ENCODE results near the gene CTXND1.
A peak's percentile ranks its signal among the peaks of the same experiment; 100 is the strongest.

CTXND1 gene

DNA sequence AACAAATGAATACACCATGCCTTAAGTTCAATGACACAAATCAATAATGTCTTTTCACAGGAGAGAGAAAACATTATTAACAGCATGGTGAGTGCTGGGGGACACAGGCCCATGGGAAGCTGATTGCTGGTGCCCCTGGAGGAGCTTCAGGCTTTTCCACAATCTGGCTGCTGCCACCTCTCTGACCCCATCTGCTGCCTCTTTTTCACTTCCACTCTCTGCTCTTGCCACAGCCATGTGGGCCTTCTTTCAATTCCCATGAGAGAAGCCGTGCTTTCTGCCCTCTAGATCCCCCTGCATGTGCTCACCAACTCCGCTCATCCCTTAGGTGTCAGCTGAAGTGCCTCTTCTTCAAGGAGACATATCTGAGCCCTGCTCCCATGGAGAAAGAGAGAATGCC lies 21.0 kb upstream of the CTXND1 start:
- H3K27me3 ChIP-seq (ENCODE audit: low read depth), result peaks cover 6% of the 10 kb centered on the region; the same call in 1 of the 2 replicates
- in situ Hi-C loops (cut with MboI; ENCODE audit: low sequenced_read_pairs), result no loop called here
- H3K4me1 ChIP-seq, result no peaks in the 10 kb centered on the region
- H3K36me3 ChIP-seq (replicated peaks), result no peaks in the 10 kb centered on the region
- DNase-seq (ENCODE audit: low spot score in 2 of 2), result no peak
- H3K4me3 ChIP-seq, result no peak overlapping the region
- no peaks in the 10 kb centered on the region for H3K9me3 ChIP-seq

DNA sequence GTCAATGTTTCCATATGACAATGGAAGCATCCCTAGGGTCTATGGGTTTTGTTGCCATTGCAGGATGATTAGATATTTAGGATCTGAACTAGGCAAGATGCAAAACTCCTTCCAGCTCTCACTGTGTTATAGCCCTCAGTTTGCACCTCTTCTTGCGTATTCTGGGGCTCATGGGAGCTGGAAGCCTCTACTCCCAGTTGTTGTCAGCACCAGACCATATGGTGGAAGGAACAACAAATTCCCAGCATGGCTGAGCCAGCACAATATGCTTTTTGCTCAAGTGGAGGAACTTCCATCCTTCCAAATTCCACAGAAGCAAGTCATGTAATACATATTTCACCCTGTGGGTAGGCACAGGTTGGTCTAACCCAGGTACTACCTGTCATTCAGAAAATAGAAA lies 18.5 kb upstream of the CTXND1 start:
- no peaks in the 10 kb centered on the region for H3K36me3 ChIP-seq (replicated peaks)
- H3K4me3 ChIP-seq, result no peak overlapping the region
- no peaks in the 10 kb centered on the region for H3K4me1 ChIP-seq
- peaks cover 11% of the 10 kb centered on the region; the same call in 1 of the 2 replicates for H3K27me3 ChIP-seq (ENCODE audit: low read depth)
- in situ Hi-C loops (cut with MboI; ENCODE audit: low sequenced_read_pairs), result no loop called here
- DNase-seq (ENCODE audit: low spot score in 2 of 2), result no peak
- no peaks in the 10 kb centered on the region for H3K9me3 ChIP-seq

DNA sequence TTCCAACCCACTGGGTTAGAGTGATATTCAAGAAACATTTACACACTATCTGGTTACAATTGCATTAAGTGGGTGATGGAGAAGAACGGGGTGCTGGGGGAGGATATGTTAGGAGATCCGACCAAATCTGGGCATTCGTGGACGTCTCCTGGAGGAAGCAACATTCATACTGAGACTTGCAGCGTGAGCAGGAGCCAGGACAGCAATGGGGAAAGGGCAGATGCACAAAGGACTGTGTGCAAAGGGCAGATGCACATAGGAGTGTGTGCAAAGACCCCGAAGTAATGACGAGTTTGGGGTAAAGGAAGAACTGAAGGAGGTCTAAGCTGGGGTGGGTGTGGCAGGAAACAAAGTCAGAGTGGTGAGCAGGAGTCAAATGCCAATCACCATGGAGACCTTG lies 16.1 kb upstream of the CTXND1 start:
- H3K4me1 ChIP-seq, result no peaks in the 10 kb centered on the region
- in situ Hi-C loops (cut with MboI; ENCODE audit: low sequenced_read_pairs), result no loop called here
- no peak for DNase-seq (ENCODE audit: low spot score in 2 of 2)
- peaks cover 11% of the 10 kb centered on the region; the same call in 1 of the 2 replicates for H3K27me3 ChIP-seq (ENCODE audit: low read depth)
- no peaks in the 10 kb centered on the region for H3K36me3 ChIP-seq (replicated peaks)
- no peaks in the 10 kb centered on the region for H3K9me3 ChIP-seq
- no peak overlapping the region for H3K4me3 ChIP-seq

DNA sequence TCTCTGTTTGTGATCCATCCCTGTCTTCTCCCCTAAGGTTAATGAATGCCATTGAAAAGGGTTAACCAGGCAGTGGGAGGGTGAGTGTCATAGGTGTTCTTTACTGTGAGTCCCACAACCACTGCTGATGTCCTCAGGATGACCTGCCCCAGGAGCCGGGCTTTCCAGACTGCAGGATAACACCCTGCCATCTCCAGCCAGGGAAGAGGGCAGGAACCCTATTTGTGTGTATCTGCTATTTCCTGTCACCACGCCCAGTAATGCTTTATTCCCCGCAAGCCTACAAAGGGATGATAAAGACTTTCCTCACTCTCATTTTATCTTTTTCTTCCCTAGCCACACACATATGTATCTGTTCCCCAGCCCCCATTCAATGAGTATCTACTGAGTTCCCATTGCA lies 15.6 kb upstream of the CTXND1 start:
- Histone ChIP-seq H3K4me1 (no peaks in the 10 kb centered on the region), H3K9me3 (no peaks in the 10 kb centered on the region), H3K27me3 (ENCODE audit: low read depth) (peaks cover 11% of the 10 kb centered on the region; the same call in 1 of the 2 replicates), H3K4me3 (no peak overlapping the region), H3K36me3 (replicated peaks) (no peaks in the 10 kb centered on the region)
- in situ Hi-C loops (cut with MboI; ENCODE audit: low sequenced_read_pairs), result no loop called here
- DNase-seq (ENCODE audit: low spot score in 2 of 2), result no peak

DNA sequence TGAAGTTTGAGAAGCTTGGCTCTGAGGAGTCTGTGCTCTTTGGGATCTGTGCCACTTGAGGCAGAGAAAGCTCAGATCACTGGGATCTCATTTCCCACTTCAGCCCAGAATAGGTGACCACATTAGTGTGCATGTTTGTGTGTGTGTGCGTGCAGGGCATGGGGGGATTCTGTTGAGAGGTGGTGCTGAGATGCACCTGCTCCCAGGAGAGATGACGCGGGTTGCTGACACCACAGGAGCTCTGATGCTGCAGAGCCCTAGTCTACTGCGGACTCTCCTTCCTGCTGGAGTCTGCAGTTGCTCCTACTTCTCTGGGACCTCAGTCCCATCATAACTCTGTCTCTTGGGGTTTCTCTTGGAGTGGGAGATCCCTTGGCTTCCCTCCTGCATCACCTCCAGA lies 14.7 kb upstream of the CTXND1 start:
- in situ Hi-C loops (cut with MboI; ENCODE audit: low sequenced_read_pairs), result no loop called here
- H3K27me3 ChIP-seq (ENCODE audit: low read depth), result peaks cover 11% of the 10 kb centered on the region; the same call in 1 of the 2 replicates

DNA sequence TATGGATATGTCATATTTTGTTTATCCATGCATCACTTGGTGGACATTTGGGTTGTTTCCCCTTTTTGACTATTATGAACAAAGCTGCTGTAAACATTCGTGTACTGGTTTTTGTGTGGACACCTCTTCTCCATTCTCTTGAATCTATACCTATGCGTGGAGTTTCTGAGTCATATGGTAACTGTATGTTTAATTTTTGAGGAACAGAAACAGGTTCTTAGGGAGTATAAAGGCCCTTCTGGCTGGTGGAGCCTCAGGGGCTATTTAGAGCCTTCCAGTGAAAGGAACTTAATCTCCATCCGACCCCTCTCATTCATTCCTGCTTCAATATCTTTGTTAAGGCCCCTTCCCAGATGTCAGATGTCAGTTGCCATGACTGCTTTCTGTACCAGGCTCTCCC lies 14.1 kb upstream of the CTXND1 start:
- in situ Hi-C loops (cut with MboI; ENCODE audit: low sequenced_read_pairs), result no loop called here

More for the DNA sequence above, 14.7 kb upstream of the CTXND1 start:
- DNase-seq (ENCODE audit: low spot score in 2 of 2), result no peak
- H3K9me3 ChIP-seq, result no peaks in the 10 kb centered on the region
- H3K4me1 ChIP-seq, result no peaks in the 10 kb centered on the region
- H3K4me3 ChIP-seq, result no peak overlapping the region
- H3K36me3 ChIP-seq (replicated peaks), result no peaks in the 10 kb centered on the region

DNA sequence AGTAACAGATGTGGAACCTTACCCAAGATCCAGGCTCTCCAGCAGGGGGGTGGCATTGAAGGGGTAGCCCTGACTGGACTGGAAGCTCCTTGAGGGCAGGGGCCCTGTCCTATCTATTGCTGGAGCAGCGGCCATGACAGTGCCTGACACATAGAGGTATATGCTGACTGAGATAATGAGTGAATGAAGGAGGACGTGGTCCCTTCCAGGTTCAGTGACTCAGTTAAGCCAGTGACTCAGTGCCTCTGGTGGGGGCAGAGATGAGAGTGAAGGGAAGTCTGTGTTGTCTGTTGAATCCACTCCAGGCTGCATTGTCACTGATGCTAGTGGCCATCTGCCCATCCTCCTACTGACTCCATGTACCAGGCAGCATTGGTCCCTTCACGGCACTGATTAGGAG lies 13.0 kb upstream of the CTXND1 start:
- Histone ChIP-seq H3K4me3 (no peak overlapping the region), H3K9me3 (no peaks in the 10 kb centered on the region), H3K4me1 (no peaks in the 10 kb centered on the region), H3K36me3 (replicated peaks) (no peaks in the 10 kb centered on the region), H3K27me3 (ENCODE audit: low read depth) (peaks cover 15% of the 10 kb centered on the region; the same call in 1 of the 2 replicates)
- in situ Hi-C loops (cut with MboI; ENCODE audit: low sequenced_read_pairs), result no loop called here
- no peak for DNase-seq (ENCODE audit: low spot score in 2 of 2)

More for the DNA sequence above, 14.1 kb upstream of the CTXND1 start:
- Histone ChIP-seq H3K9me3 (no peaks in the 10 kb centered on the region), H3K36me3 (replicated peaks) (no peaks in the 10 kb centered on the region), H3K27me3 (ENCODE audit: low read depth) (peaks cover 11% of the 10 kb centered on the region; the same call in 1 of the 2 replicates), H3K4me1 (no peaks in the 10 kb centered on the region), H3K4me3 (no peak overlapping the region)
- no peak for DNase-seq (ENCODE audit: low spot score in 2 of 2)

DNA sequence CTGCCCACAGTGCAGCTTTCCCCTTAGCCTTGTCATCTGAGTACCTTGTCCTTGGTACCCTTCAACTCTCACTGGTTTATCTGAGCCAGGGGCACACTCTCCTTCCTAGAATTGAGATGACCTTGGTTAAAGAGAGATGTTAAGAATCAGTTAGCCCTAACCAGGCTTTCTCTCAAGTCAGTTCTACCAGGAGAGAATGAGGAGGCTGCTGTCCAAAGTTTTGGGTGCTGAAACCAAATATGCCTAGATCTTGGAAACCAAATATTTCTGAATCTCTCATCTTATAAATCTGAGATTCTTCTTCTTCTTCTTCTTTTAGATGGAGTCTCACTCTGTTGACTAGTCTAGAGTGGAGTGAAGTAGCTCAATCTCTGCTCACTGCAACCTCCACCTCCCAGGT lies 12.0 kb upstream of the CTXND1 start:
- H3K9me3 ChIP-seq, result no peaks in the 10 kb centered on the region
- no peaks in the 10 kb centered on the region for H3K4me1 ChIP-seq
- H3K36me3 ChIP-seq (replicated peaks), result no peaks in the 10 kb centered on the region
- DNase-seq (ENCODE audit: low spot score in 2 of 2), result no peak
- no peak overlapping the region for H3K4me3 ChIP-seq
- in situ Hi-C loops (cut with MboI; ENCODE audit: low sequenced_read_pairs), result no loop called here
- peaks cover 15% of the 10 kb centered on the region; the same call in 1 of the 2 replicates for H3K27me3 ChIP-seq (ENCODE audit: low read depth)

DNA sequence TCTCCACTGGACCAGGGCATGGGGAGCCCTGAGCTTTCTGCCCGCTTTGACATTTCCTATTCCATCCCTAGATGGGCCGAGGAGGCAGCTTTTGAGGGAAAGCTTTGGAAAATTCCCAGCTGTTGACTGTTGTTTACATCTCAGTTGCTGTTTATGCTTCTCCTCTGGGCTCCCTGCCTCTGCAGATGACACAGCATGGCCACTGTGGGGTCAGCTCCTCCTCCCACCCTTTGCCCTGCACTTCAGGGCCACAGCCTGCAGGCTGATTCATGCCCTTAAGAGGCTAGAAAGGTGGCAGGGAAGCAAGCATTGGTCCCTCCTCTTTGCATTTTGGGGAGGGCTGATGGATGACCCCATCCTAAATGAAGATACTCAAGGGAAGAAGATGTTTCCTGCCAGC lies 8.5 kb upstream of the CTXND1 start:
- Histone ChIP-seq H3K27me3 (ENCODE audit: low read depth) (peaks cover 21% of the 10 kb centered on the region), H3K4me3 (no peak overlapping the region), H3K4me1 (no peaks in the 10 kb centered on the region), H3K9me3 (no peaks in the 10 kb centered on the region), H3K36me3 (replicated peaks) (no peaks in the 10 kb centered on the region)
- in situ Hi-C loops (cut with MboI; ENCODE audit: low sequenced_read_pairs), result no loop called here
- no peak for DNase-seq (ENCODE audit: low spot score in 2 of 2)

DNA sequence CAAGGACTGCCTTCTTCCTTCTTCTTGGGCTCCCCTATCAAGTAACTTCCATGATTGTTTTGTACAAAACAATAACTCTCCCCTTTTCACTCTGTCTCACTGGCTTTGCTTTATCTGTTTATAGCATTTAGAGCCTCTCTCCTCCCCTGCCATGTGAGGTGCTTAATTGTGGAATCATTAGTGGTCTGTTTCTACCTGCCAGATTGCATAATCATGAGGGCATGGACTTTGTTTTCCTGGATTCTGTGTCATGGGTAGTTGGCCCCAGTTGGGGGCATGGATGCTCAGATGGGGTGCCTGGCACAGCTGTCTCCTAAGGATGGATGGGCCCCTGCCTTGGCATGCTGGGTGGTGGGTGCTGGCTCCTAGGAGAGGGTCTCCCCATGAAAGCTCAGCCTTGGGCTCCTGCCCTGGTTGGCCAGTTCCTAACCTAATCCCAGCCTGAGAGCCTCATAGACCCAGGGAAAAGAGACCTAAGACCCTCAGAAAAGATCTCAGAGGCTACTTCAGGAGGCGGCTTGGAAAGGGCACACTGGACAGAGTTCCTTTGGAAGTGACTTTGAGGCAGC lies 8.0 kb upstream of the CTXND1 start:
- H3K36me3 ChIP-seq (replicated peaks), result no peaks in the 10 kb centered on the region
- H3K9me3 ChIP-seq, result no peaks in the 10 kb centered on the region
- DNase-seq (ENCODE audit: low spot score in 2 of 2), result no peak
- in situ Hi-C loops (cut with MboI; ENCODE audit: low sequenced_read_pairs), result no loop called here
- H3K4me3 ChIP-seq, result no peak overlapping the region
- H3K27me3 ChIP-seq (ENCODE audit: low read depth), result peaks cover 21% of the 10 kb centered on the region
- H3K4me1 ChIP-seq, result no peaks in the 10 kb centered on the region

DNA sequence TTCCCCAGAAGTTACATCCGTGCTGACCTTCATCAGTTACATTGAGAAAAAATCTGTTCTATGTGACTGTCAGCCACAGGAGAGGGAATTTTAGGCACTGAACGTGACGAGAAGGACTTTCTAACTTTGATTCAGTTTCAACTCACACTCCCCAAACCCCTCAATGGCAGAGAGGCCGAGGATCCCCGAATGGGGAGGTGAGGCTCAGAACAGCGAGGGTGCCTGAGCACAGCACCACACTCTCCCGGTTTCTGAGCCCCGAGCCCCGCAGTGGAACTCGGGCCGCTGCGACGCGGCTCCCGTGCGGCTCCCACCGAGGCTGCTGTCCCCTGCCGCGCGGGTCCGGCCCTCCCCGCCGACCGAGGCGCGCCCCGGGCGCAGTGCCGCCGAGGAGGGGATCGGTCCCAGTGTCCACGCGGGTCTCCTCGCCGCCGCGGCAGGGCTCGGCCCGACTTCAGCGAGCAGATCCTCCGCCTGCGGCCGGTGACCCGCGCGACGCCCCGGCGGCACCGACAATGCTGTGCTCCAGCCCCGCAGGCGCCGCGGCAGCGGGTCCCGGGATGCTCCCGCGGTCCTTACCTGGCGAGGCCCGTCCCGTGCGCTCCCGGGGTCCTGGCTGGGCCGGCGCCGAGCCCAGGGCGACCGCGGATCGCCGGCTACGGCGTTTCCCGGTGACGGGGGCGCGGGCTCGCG lies 439 bp downstream of the CTXND1 start:
- Histone ChIP-seq H3K9me3 (no peaks in the 10 kb centered on the region), H3K27me3 (ENCODE audit: low read depth) (peaks cover 67% of the 10 kb centered on the region), H3K4me1 (no peaks in the 10 kb centered on the region), H3K4me3 (no peak overlapping the region), H3K36me3 (replicated peaks) (no peaks in the 10 kb centered on the region)
- in situ Hi-C loops (cut with MboI; ENCODE audit: low sequenced_read_pairs), result no loop called here
- peak in 1 of 2 experiments; percentile 29 for DNase-seq (ENCODE audit: low spot score in 2 of 2)

DNA sequence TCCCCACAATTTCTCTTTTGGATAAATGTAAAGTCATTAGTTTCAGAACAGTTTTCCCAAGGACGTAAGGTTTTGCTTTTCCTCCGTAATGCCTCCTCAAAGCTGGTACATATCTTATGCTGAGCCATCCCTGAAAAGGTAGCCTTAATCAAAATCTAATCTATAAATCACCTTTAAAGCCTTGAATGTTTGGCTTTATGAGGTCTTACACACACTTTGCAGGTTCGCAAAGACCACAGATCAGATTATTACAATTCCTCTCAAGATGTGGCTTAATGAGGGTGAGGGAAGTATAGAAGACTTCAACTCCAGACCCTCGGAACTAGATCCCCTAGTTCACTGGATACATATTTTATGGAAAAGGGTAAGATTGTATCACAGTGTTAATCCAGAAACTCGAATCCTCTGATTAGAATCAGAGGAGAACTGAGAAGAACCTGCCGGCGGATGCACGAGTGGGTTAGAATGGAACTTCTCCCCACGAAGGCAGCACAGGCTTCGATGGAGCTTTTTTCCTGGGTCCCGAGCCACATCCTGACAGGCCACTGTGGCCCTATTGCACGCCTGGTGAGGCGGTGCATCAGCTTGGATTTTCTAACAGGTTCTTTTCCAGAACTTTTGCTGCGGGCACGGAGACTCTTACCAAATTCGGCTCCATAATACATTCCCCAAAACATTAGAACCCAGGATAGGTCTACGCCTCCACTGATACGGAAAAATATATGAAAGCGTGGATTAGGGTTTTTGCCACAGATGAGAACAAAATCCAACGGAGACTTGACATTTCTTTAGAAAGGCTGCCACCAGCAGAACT lies 1.2 kb downstream of the CTXND1 start:
- H3K4me3 ChIP-seq, result no peak overlapping the region
- peaks cover 74% of the 10 kb centered on the region for H3K27me3 ChIP-seq (ENCODE audit: low read depth)
- H3K36me3 ChIP-seq (replicated peaks), result no peaks in the 10 kb centered on the region
- no peaks in the 10 kb centered on the region for H3K9me3 ChIP-seq
- no peaks in the 10 kb centered on the region for H3K4me1 ChIP-seq
- no peak for DNase-seq (ENCODE audit: low spot score in 2 of 2)
- in situ Hi-C loops (cut with MboI; ENCODE audit: low sequenced_read_pairs), result no loop called here

DNA sequence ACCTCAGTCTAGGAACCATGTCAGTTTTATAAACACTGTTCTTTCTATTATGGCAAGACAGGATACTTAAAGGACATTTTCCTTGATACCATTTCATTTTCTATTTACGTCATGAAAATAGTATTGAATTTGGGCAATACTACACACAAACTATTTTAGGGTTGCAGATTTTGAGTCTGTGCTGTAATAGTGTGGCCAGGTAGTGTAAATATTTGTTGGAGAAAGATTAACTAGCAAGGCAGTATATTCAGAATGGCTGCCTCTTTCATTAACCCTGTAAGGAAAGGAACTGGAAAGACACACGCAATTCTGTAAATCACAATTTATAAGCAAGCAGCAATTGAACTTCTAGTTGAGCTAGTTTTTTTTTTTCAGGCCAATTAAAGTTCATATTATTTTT lies 2.0 kb downstream of the CTXND1 start:
- no peak for DNase-seq (ENCODE audit: low spot score in 2 of 2)
- H3K4me3 ChIP-seq, result no peak overlapping the region
- no peaks in the 10 kb centered on the region for H3K36me3 ChIP-seq (replicated peaks)
- in situ Hi-C loops (cut with MboI; ENCODE audit: low sequenced_read_pairs), result no loop called here
- H3K27me3 ChIP-seq (ENCODE audit: low read depth), result peaks cover 81% of the 10 kb centered on the region
- H3K4me1 ChIP-seq, result no peaks in the 10 kb centered on the region
- H3K9me3 ChIP-seq, result no peaks in the 10 kb centered on the region

DNA sequence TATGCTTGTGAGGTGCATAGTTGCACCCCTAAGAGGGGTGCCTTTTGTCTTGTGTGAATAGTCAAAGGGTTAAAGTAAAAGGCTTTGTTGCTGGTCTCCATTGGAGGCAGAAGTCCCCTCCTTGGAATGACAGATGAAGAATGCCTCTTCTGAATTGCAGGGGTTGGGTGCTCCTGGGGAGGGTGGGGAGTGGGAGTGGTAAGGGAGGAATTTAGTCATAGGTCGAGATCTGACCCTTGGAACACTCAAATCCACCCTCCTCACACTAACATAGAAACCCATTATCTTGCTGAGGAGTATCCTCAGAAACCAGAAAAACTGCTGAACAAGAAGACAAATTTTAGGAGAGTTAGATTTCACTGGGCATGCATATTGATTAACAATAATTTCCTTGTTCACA lies 4.7 kb downstream of the CTXND1 start:
- no peak overlapping the region for H3K4me3 ChIP-seq
- no peaks in the 10 kb centered on the region for H3K9me3 ChIP-seq
- in situ Hi-C loops (cut with MboI; ENCODE audit: low sequenced_read_pairs), result no loop called here
- no peaks in the 10 kb centered on the region for H3K36me3 ChIP-seq (replicated peaks)
- no peaks in the 10 kb centered on the region for H3K4me1 ChIP-seq
- no peak for DNase-seq (ENCODE audit: low spot score in 2 of 2)
- H3K27me3 ChIP-seq (ENCODE audit: low read depth), result peaks cover 56% of the 10 kb centered on the region
